Measurements from ENCODE around the gene HOXD9.

HOXD9 gene

DNA sequence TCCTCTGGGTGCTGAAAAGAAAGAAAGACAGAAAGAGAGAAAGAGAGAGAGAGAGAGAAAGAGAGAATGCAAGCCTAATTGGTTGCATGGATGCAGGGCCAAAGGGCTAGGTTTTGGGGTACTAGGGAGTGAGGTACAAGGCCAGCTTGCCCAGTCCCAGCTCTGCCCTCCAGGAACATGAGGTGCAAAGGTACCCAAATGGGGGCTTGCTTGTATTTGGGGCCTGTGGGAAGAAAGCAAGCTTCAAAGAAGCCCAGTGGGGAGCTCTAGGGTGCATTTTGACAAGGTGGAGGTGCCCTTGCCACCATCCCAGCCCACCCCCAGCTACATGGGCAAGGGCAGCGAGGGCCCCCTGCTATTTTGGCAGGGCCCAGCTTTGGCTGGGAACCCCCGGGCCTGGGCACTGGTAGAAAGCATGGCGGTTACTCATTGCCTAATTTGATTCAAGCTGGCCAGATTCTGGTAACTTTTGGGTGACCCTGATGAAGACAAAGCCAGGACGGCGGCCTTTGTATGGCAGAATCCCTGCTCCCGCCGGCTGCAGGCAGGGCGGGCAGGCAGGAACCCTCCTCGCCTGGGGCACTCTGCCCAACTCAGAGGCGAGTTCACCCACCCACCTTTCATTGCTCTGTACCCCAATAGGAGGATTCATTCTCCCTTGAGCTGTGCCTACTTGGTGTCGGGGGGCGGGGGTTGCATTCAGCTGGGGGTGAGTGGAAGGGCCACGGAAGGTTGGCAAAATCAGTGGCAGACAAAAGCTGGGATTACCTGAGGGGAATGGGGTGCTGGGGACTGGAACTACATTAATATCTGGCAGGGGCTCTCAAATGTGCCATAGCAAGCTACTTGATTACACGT is 28.3 kb downstream of the HOXD9 start:
- no peak overlapping the region for H3K4me3 ChIP-seq (replicated peaks; ENCODE audit: insufficient read depth, low read length)
- peaks cover 75% of the 10 kb centered on the region for H3K27me3 ChIP-seq (ENCODE audit: insufficient read depth, poor library complexity, severe bottlenecking)
- no peak overlapping the region for H3K27ac ChIP-seq (replicated peaks)
- TF ChIP-seq CTCF (IDR thresholded peaks at IDR 0.05; ENCODE audit: insufficient read depth, low read length) (no peak), POLR2AphosphoS5 (IDR thresholded peaks at IDR 0.05; ENCODE audit: low read depth) (no peak), GABPA (IDR thresholded peaks at IDR 0.05; ENCODE audit: low read depth) (no peak), SPI1 (IDR thresholded peaks at IDR 0.05; ENCODE audit: borderline replicate concordance, low read depth) (no peak)
- TF ChIP-seq, protein P1, sequence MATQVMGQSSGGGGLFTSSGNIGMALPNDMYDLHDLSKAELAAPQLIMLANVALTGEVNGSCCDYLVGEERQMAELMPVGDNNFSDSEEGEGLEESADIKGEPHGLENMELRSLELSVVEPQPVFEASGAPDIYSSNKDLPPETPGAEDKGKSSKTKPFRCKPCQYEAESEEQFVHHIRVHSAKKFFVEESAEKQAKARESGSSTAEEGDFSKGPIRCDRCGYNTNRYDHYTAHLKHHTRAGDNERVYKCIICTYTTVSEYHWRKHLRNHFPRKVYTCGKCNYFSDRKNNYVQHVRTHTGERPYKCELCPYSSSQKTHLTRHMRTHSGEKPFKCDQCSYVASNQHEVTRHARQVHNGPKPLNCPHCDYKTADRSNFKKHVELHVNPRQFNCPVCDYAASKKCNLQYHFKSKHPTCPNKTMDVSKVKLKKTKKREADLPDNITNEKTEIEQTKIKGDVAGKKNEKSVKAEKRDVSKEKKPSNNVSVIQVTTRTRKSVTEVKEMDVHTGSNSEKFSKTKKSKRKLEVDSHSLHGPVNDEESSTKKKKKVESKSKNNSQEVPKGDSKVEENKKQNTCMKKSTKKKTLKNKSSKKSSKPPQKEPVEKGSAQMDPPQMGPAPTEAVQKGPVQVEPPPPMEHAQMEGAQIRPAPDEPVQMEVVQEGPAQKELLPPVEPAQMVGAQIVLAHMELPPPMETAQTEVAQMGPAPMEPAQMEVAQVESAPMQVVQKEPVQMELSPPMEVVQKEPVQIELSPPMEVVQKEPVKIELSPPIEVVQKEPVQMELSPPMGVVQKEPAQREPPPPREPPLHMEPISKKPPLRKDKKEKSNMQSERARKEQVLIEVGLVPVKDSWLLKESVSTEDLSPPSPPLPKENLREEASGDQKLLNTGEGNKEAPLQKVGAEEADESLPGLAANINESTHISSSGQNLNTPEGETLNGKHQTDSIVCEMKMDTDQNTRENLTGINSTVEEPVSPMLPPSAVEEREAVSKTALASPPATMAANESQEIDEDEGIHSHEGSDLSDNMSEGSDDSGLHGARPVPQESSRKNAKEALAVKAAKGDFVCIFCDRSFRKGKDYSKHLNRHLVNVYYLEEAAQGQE (IDR thresholded peaks at IDR 0.05; ENCODE audit: insufficient replicate concordance, low read depth), result no peak
- no peak for DNase-seq (ENCODE audit: low read depth in 1 of 2, low spot score in 1 of 2)

DNA sequence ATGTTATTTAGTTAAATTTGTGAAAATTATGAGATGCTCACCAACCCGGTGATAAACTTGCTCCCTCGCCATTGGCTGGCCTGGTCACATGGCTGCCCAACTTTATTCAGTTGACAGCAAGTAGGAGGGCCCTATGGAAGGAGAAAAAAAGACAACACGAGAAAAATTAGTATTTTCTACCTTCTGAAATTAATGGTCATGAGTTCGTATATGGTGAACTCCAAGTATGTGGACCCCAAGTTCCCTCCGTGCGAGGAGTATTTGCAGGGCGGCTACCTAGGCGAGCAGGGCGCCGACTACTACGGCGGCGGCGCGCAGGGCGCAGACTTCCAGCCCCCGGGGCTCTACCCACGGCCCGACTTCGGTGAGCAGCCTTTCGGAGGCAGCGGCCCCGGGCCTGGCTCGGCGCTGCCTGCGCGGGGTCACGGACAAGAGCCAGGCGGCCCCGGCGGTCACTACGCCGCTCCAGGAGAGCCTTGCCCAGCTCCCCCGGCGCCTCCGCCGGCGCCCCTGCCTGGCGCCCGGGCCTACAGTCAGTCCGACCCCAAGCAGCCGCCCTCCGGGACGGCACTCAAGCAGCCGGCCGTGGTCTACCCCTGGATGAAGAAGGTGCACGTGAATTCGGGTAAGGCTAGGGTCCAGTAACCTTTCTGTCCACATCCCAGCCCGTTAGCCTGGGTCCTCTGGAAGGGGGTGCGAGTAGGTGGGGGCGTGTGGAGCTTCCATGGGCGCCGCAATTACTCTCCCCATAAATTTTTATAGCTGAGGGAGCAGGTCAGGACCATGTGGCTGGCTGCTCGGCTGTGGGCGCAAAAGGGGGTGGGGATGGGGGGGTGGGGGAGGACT is 29.1 kb downstream of the HOXD9 start, which contains the start of gene HOXD4:
TSS of gene HOXD4 (plus strand) at position 109 of the 846 bp plus-strand sequence. CDS start at position 193, 84 bp downstream.
- TF ChIP-seq, protein P1 (IDR thresholded peaks at IDR 0.05; ENCODE audit: insufficient replicate concordance, low read depth), result no peak
- TF ChIP-seq GABPA (IDR thresholded peaks at IDR 0.05; ENCODE audit: low read depth) (no peak), CTCF (IDR thresholded peaks at IDR 0.05; ENCODE audit: insufficient read depth, low read length) (no peak), POLR2AphosphoS5 (IDR thresholded peaks at IDR 0.05; ENCODE audit: low read depth) (no peak), SPI1 (IDR thresholded peaks at IDR 0.05; ENCODE audit: borderline replicate concordance, low read depth) (no peak)
- Histone ChIP-seq H3K4me3 (replicated peaks; ENCODE audit: insufficient read depth, low read length) (no peak within 1 kb of the TSS), H3K27me3 (ENCODE audit: insufficient read depth, poor library complexity, severe bottlenecking) (peaks cover 75% of the 10 kb centered on the region), H3K27ac (replicated peaks) (no peak within 1 kb of the TSS)
- DNase-seq (ENCODE audit: low read depth in 1 of 2, low spot score in 1 of 2), result no peak

- Histone ChIP-seq H3K27me3 (ENCODE audit: insufficient read depth, poor library complexity, severe bottlenecking) (peaks cover 72% of the 10 kb centered on the region), H3K4me3 (replicated peaks; ENCODE audit: insufficient read depth, low read length) (no peak overlapping the region), H3K27ac (replicated peaks) (no peak overlapping the region)
- DNase-seq (ENCODE audit: low read depth in 1 of 2, low spot score in 1 of 2), result no peak
- TF ChIP-seq, protein P1 (IDR thresholded peaks at IDR 0.05; ENCODE audit: insufficient replicate concordance, low read depth), result no peak
- TF ChIP-seq GABPA (IDR thresholded peaks at IDR 0.05; ENCODE audit: low read depth), result no peak
- TF ChIP-seq SPI1 (IDR thresholded peaks at IDR 0.05; ENCODE audit: borderline replicate concordance, low read depth), result no peak
- no peak for TF ChIP-seq CTCF (IDR thresholded peaks at IDR 0.05; ENCODE audit: insufficient read depth, low read length)
- TF ChIP-seq POLR2AphosphoS5 (IDR thresholded peaks at IDR 0.05; ENCODE audit: low read depth), result no peak
Measured at GRCh38 chr2:176152350-176153181, 30.0 kb downstream of the HOXD9 start.

All from HL-60 (cell line).